ENCODE data around the gene DTNB.

DNA sequence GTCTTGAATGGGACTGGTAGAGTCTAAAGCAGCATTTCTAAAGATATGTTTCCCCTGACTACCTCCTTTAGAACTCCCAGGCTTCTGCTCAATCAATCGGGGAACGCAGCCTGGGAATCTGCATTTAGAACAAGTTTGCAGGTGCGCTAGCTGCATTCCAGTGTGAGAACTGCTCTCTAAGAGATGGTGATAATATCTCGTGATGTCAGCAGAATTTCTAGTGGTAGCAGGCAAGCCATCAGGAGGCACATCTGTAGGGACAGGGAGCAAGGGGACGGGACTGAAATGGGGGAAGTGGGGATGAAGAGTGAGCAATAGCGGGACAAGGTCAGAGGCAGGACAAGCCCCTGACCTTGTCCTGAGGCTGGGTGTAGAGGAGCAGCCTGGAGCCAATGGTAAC lies 211.4 kb downstream of the DTNB start:
- no peak for TF ChIP-seq POLR2AphosphoS5 (IDR thresholded peaks at IDR 0.05; ENCODE audit: borderline replicate concordance, low read depth, low read length)
- TF ChIP-seq EZH2 (IDR thresholded peaks at IDR 0.05): no peak
- TF ChIP-seq FOXP2 (optimal IDR thresholded peaks at IDR 0.05; ENCODE audit: control extremely low read depth, extremely low read length, insufficient read depth): no peak
